GM23338 (cell line): ENCODE measurements around the gene GPX7. TPM values are rescaled to one million over a fixed set of nuclear protein-coding genes. Genes with fewer than 3 reads are reported as not detected.

Experiments used
- ATAC-seq: fragments of 200-7000 bp; cut with Tn5 transposase; 3 replicates; pipeline ENCODE4 v1.9.1; 2020
- DNase-seq: peaks from one replicate; pipeline ENCODE4 v3.0.0-alpha.2; 2015; ENCODE audit warnings: low spot score
- H2AFZ ChIP-seq: fragments of 200-600 bp; sonication (generic); 2 replicates; pipeline ENCODE4 v1.8.0; 2016; ENCODE audit warnings: antibody characterized with exemption, mild to moderate bottlenecking, moderate library complexity
- H3F3A ChIP-seq: fragments of 200-600 bp; sonication (generic); replicated peaks from 2 replicates; pipeline ENCODE4 v1.8.0; 2017; ENCODE audit warnings: antibody characterized with exemption, mixed run types, low read depth
- H3K27ac ChIP-seq: fragments of 200-600 bp; sonication (generic); 2 replicates; pipeline ENCODE4 v1.6.1; 2016; ENCODE audit warnings: low read depth
- H3K27me3 ChIP-seq: fragments of 200-600 bp; sonication (generic); 2 replicates; pipeline ENCODE4 v1.8.0; 2016; ENCODE audit warnings: mild to moderate bottlenecking, mixed run types, moderate library complexity; ENCODE audit not compliant: insufficient read depth
- H3K36me3 ChIP-seq: fragments of 200-600 bp; sonication (generic); 2 replicates; pipeline ENCODE4 v1.8.0; 2016; ENCODE audit warnings: mild to moderate bottlenecking; ENCODE audit not compliant: insufficient read depth
- H3K4me1 ChIP-seq: fragments of 200-600 bp; sonication (generic); 2 replicates; pipeline ENCODE4 v1.8.0; 2016; ENCODE audit warnings: mild to moderate bottlenecking, moderate library complexity; ENCODE audit not compliant: insufficient read depth
- H3K4me2 ChIP-seq: fragments of 200-600 bp; sonication (generic); 2 replicates; pipeline ENCODE4 v1.7.1; 2017; ENCODE audit warnings: mixed run types
- H3K4me3 ChIP-seq: fragments of 200-600 bp; sonication (generic); 2 replicates; pipeline ENCODE4 v1.6.1; 2016; ENCODE audit warnings: mixed run types
- H3K79me2 ChIP-seq: fragments of 200-600 bp; sonication (generic); replicated peaks from 2 replicates; pipeline ENCODE4 v1.8.0; 2017; ENCODE audit warnings: mild to moderate bottlenecking; ENCODE audit not compliant: insufficient read depth
- H3K9me2 ChIP-seq: fragments of 200-600 bp; sonication (generic); 2 replicates; pipeline ENCODE4 v1.8.0; 2017; ENCODE audit not compliant: insufficient read depth
- H4K20me1 ChIP-seq: fragments of 200-600 bp; sonication (generic); replicated peaks from 2 replicates; pipeline ENCODE4 v1.8.0; 2017; ENCODE audit warnings: mild to moderate bottlenecking; ENCODE audit not compliant: insufficient read depth
- H3K27ac Mint-ChIP-seq: 2 replicates; pipeline ENCODE4 v1.8.0; 2020; ENCODE audit warnings: inconsistent platforms, mild to moderate bottlenecking, moderate library complexity, mixed read lengths
- H3K27me3 Mint-ChIP-seq: 3 replicates; pipeline ENCODE4 v1.8.0; 2022; ENCODE audit warnings: low read depth, mild to moderate bottlenecking, moderate library complexity, mixed read lengths, inconsistent platforms; ENCODE audit not compliant: insufficient read depth, poor library complexity
- H3K36me3 Mint-ChIP-seq: 3 replicates; pipeline ENCODE4 v1.8.0; 2021; ENCODE audit warnings: low read depth, mild to moderate bottlenecking, inconsistent platforms, moderate library complexity, mixed read lengths
- H3K4me1 Mint-ChIP-seq: 3 replicates; pipeline ENCODE4 v1.8.0; 2020; ENCODE audit warnings: mild to moderate bottlenecking, inconsistent platforms, mixed read lengths
- H3K4me3 Mint-ChIP-seq: 3 replicates; pipeline ENCODE4 v1.8.0; 2021; ENCODE audit warnings: moderate library complexity, mild to moderate bottlenecking, inconsistent platforms, mixed read lengths
- H3K9me3 Mint-ChIP-seq: 3 replicates; pipeline ENCODE4 v1.8.0; 2020; ENCODE audit warnings: moderate library complexity, mild to moderate bottlenecking, inconsistent platforms, mixed read lengths
- CREB1 ChIP-seq: fragments of 250-450 bp; sonication (Bioruptor Pico); IDR thresholded peaks from 2 replicates; pipeline ENCODE4 v1.5.0; 2020; ENCODE audit warnings: low read depth, mild to moderate bottlenecking, moderate library complexity
- CTCF ChIP-seq, 2 experiments: fragments of 200-600 bp in 1 of 2; sonication (generic) in 1 of 2; conservative IDR thresholded peaks; 2 replicates each; pipeline versions ENCODE4 v1.5.1 to v1.6.1; 2016 to 2017; ENCODE audit warnings: antibody characterized with exemption in 2 of 2, low read depth in 2 of 2, mild to moderate bottlenecking in 2 of 2, moderate library complexity in 1 of 2
- EZH2 ChIP-seq: fragments of 200-600 bp; sonication (generic); IDR thresholded peaks from one replicate; pipeline ENCODE4 v1.8.0; 2017; ENCODE audit warnings: antibody characterized with exemption, mild to moderate bottlenecking, low read depth; ENCODE audit not compliant: unreplicated experiment
- EZH2phosphoT487 ChIP-seq: fragments of 200-600 bp; sonication (generic); IDR thresholded peaks from one replicate; pipeline ENCODE4 v1.8.1; 2018; ENCODE audit warnings: antibody characterized with exemption; ENCODE audit not compliant: unreplicated experiment
- JUNB ChIP-seq: IDR thresholded peaks from one replicate; pipeline ENCODE4 v1.6.1; 2016; ENCODE audit warnings: antibody characterized with exemption; ENCODE audit not compliant: unreplicated experiment
- NANOG ChIP-seq: IDR thresholded peaks from 2 replicates; pipeline ENCODE4 v1.6.1; 2016; ENCODE audit warnings: antibody characterized with exemption, borderline replicate concordance
- POLR2AphosphoS5 ChIP-seq: IDR thresholded peaks from 2 replicates; pipeline ENCODE4 v1.6.1; 2016; ENCODE audit warnings: antibody characterized with exemption, low read depth
- REST ChIP-seq: IDR thresholded peaks from one replicate; pipeline ENCODE4 v1.6.1; 2018; ENCODE audit warnings: antibody characterized with exemption; ENCODE audit not compliant: unreplicated experiment
- STAT1 ChIP-seq: IDR thresholded peaks from one replicate; pipeline ENCODE4 v1.6.1; 2016; ENCODE audit warnings: antibody characterized with exemption; ENCODE audit not compliant: unreplicated experiment
- ZNF114 ChIP-seq: fragments of 250-450 bp; sonication (Bioruptor Pico); IDR thresholded peaks from 2 replicates; pipeline ENCODE4 v1.5.0; 2020; ENCODE audit warnings: mild to moderate bottlenecking, moderate library complexity
- ZNF462 ChIP-seq: fragments of 250-450 bp; sonication (Bioruptor Pico); IDR thresholded peaks from 2 replicates; pipeline ENCODE4 v1.5.0; 2020; ENCODE audit warnings: mild to moderate bottlenecking, moderate library complexity
- polyA plus RNA-seq: library from polyadenylated mRNA; unstranded; fragments of >200 nt; fragmentation: Nextera tagmentation; extraction: Ambion mirVana; gene quantifications from 2 replicates; pipeline ENCODE4 v1.2.1, GENCODE V29; 2016
- total RNA-seq: library from RNA; depleted of rRNA; stranded (reverse); fragments of >200 nt; shearing (Covaris generic); gene quantifications from 2 replicates; pipeline ENCODE4 v1.2.3, GENCODE V29; 2014
- TF ChIP-seq, protein P1 (sequence below): IDR thresholded peaks from 2 replicates; pipeline ENCODE4 v1.6.1; 2016; ENCODE audit warnings: antibody characterized with exemption

Gene GPX7
- total and polyA plus RNA-seq, 2 experiments from 2014 or later = 12.8 to 20.9 TPM

DNA sequence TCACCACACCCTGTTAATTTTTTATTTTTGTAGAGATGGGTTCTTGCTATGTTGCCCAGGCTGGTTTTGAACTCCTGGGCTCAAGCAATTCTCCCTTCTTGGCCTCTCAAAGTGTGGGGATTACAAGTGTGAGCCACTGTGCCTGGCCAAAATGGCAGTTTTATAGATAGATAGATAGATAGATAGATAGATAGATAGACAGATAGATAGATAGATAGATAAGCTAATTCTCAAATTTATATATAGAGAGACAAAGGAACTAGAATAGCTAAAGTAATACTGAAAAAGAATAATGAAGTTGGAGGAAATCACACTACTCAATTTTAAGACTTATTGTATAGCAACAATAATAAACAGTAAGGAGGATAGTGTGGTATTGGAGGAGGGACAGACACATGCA is 51.9 kb downstream of the GPX7 start (continued):
- TF ChIP-seq, protein P1, sequence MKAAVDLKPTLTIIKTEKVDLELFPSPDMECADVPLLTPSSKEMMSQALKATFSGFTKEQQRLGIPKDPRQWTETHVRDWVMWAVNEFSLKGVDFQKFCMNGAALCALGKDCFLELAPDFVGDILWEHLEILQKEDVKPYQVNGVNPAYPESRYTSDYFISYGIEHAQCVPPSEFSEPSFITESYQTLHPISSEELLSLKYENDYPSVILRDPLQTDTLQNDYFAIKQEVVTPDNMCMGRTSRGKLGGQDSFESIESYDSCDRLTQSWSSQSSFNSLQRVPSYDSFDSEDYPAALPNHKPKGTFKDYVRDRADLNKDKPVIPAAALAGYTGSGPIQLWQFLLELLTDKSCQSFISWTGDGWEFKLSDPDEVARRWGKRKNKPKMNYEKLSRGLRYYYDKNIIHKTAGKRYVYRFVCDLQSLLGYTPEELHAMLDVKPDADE = no peak

GRCh38 chr1:52657702-52658101 is 55.5 kb downstream of the GPX7 start:
- Histone ChIP-seq H3K27ac (no peak overlapping the region), H3K79me2 (no peaks in the 10 kb centered on the region), H3K9me2 (no peaks in the 10 kb centered on the region), H3F3A (no peaks in the 10 kb centered on the region), H4K20me1 (no peaks in the 10 kb centered on the region), H3K4me3 (no peak overlapping the region), H3K36me3 (no peaks in the 10 kb centered on the region), H3K27me3 (no peaks in the 10 kb centered on the region), H2AFZ (no peak overlapping the region), H3K4me2 (no peak overlapping the region), H3K4me1 (peaks cover 18% of the 10 kb centered on the region)
- Mint-ChIP-seq H3K4me3 (no peak overlapping the region), H3K36me3 (no peaks in the 10 kb centered on the region), H3K27me3 (peaks cover 3% of the 10 kb centered on the region), H3K9me3 (no peaks in the 10 kb centered on the region), H3K27ac (no peak overlapping the region), H3K4me1 (peaks cover 20% of the 10 kb centered on the region)
- DNase-seq = no peak
- no peak for ATAC-seq
- TF ChIP-seq STAT1 = no peak
- no peak for TF ChIP-seq CTCF (conservative IDR thresholded peaks at IDR 0.05; ENCODE audit: low read depth in 2 of 2)
- no peak for TF ChIP-seq ZNF462
- TF ChIP-seq JUNB = no peak
- TF ChIP-seq, protein P1 = no peak
- TF ChIP-seq POLR2AphosphoS5 = no peak
- TF ChIP-seq REST = no peak
- no peak for TF ChIP-seq EZH2phosphoT487
- no peak for TF ChIP-seq NANOG
- no peak for TF ChIP-seq CREB1 (CRISPR knock-in tag)
- no peak for TF ChIP-seq ZNF114 (CRISPR knock-in tag)
- no peak for TF ChIP-seq EZH2
